AG04449 (cell line): ENCODE measurements around the gene PIP5KL1.

ENCODE experiments used
- CTCF ChIA-PET: fragments of 350-600 bp; formaldehyde crosslinking; extraction: SDS; loops from one replicate; lab custom pipeline; 2021; ENCODE audit warnings: antibody characterized with exemption; lab: Yijun Ruan, JAX
- POLR2A ChIA-PET: fragments of 400-600, 350-600 bp; formaldehyde crosslinking; extraction: SDS; loops from one replicate; lab custom pipeline; 2020; ENCODE audit warnings: antibody characterized with exemption, inconsistent platforms; lab: Yijun Ruan, JAX
- DNase-seq: peaks from one replicate; pipeline ENCODE4 v3.0.0-alpha.2; 2010; ENCODE audit warnings: low read depth, low spot score
- H3K4me3 ChIP-seq: 2 replicates; pipeline ENCODE4 v1.5.1; 2011; ENCODE audit warnings: low read depth, mild to moderate bottlenecking, control low read depth, low read length
- CTCF ChIP-seq: IDR thresholded peaks from one replicate; pipeline ENCODE4 v1.5.1; 2011; ENCODE audit warnings: mild to moderate bottlenecking, moderate library complexity, low read length, control low read depth, inconsistent platforms; ENCODE audit not compliant: insufficient read depth; ENCODE audit errors: missing control alignments

PIP5KL1 gene

GRCh38 chr9:127937388-127938297, 7.1 kb upstream of the PIP5KL1 start, which contains the start of gene DPM2:
TSS of gene DPM2 (minus strand) at chr9:127937854. CDS start at chr9:127937820, 34 bp downstream.
- POLR2A ChIA-PET, result interaction anchor here (0.7 kb wide), 1 partner anchor 180 kb away, joined by 3 read pairs; no protein-coding TSS in a partner anchor
- CTCF ChIA-PET, result interaction anchor here (1.2 to 14.3 kb wide), 4 partner anchors 17 to 188 kb away, joined by 3 to 149 read pairs (median 7); no protein-coding TSS in a partner anchor
- peak within 1 kb of the TSS; percentile 68 for H3K4me3 ChIP-seq
- no peak for DNase-seq
- no peak for TF ChIP-seq CTCF

- peak overlapping the region; percentile 68 for H3K4me3 ChIP-seq
- TF ChIP-seq CTCF, result no peak
- DNase-seq, result no peak
- CTCF ChIA-PET, result interaction anchor here (1.2 to 14.3 kb wide), 3 partner anchors 16 to 179 kb away, joined by 4 to 149 read pairs (median 10); no protein-coding TSS in a partner anchor
- POLR2A ChIA-PET, result no interaction called here
Measured at GRCh38 chr9:127937056-127937387, 6.4 kb upstream of the PIP5KL1 start.

DNA sequence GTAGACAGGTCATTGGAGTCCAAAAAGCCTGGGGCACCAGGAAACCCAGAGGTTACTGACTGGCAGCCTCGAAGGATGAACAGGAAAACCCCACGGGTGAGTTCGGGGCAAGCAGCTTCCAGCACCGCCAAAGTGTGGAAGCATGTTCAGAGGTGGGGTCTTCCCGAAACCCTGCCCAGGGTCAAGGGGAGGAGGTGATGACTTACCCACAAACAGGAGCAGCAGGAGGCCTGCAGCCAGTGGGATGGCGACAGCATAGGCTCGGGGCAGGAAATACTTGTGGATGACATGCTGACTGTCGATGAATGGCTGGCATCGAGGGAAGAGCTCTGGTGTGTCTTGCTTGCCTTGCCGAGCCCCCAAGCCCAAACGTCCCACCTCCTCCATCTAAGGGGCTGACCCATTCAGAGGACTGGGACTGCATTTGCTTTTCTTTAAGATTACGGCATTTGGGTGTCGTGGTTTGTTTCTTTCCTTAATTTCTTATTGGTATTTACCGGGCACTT, 5.8 kb upstream of the PIP5KL1 start:
- TF ChIP-seq CTCF, result no peak
- CTCF ChIA-PET, result interaction anchor here (1.2 to 14.3 kb wide), 2 partner anchors 15 to 179 kb away, joined by 4 to 149 read pairs; no protein-coding TSS in a partner anchor
- POLR2A ChIA-PET, result no interaction called here
- peak overlapping the region; percentile 68 for H3K4me3 ChIP-seq
- DNase-seq, result no peak

- H3K4me3 ChIP-seq, result peak overlapping the region; percentile 12; the same call in 1 of the 2 replicates
- CTCF ChIA-PET, result interaction anchor here (4.4 to 14.3 kb wide), 3 partner anchors 7 to 180 kb away, joined by 23 to 149 read pairs (median 26); no protein-coding TSS in a partner anchor
- POLR2A ChIA-PET, result no interaction called here
- TF ChIP-seq CTCF, result no peak
- DNase-seq, result no peak
Measured at GRCh38 chr9:127935765-127936221, 5.2 kb upstream of the PIP5KL1 start.

- DNase-seq, result no peak
- CTCF ChIA-PET, result interaction anchor here (4.4 to 14.3 kb wide), 3 partner anchors 8 to 181 kb away, joined by 23 to 149 read pairs (median 26); no protein-coding TSS in a partner anchor
- POLR2A ChIA-PET, result no interaction called here
- no peak for TF ChIP-seq CTCF
- no peak overlapping the region for H3K4me3 ChIP-seq
Measured at GRCh38 chr9:127934986-127935385, 4.4 kb upstream of the PIP5KL1 start.
